H1 (cell line): Measurements from ENCODE around the gene NCAPG2. TPM values are rescaled to one million over a fixed set of nuclear protein-coding genes. Genes with fewer than 3 reads are reported as not detected.

Experiments
- CTCF ChIA-PET: fragments of 300-600 bp; sonication (Branson Sonifier 250); formaldehyde crosslinking; loops from one replicate; lab custom pipeline; 2021; ENCODE audit not compliant: partially characterized antibody; lab: Charles Lee
- POLR2A ChIA-PET: fragments of 300-600 bp; sonication (Branson Sonifier 250); formaldehyde crosslinking; loops from one replicate; lab custom pipeline; 2021; ENCODE audit warnings: inconsistent platforms; ENCODE audit not compliant: partially characterized antibody; lab: Charles Lee
- DNase-seq, 2 experiments: peaks; one replicate each; pipeline versions ENCODE4 v3.0.0 to v3.0.0-alpha.2; 2010 to 2022; ENCODE audit warnings: low spot score in 2 of 2, low read depth in 1 of 2, mixed read lengths in 1 of 2
- FAIRE-seq: peaks from 2 replicates; lab custom pipeline; 2011; peaks lifted over from hg19 to GRCh38; lab: Jason Lieb, UNC
- H2AFZ ChIP-seq: 2 replicates; pipeline ENCODE4 v1.8.1; 2012; ENCODE audit warnings: low read length, inconsistent platforms
- H2AK5ac ChIP-seq: 2 replicates; pipeline ENCODE4 v1.6.1; 2013; ENCODE audit warnings: low read depth, low read length
- H2BK120ac ChIP-seq: replicated peaks from 2 replicates; pipeline ENCODE3; 2013; ENCODE audit warnings: low read depth, low read length, inconsistent platforms
- H2BK12ac ChIP-seq: 2 replicates; pipeline ENCODE4 v1.6.1; 2013; ENCODE audit warnings: low read depth, low read length
- H2BK15ac ChIP-seq: 2 replicates; pipeline ENCODE4 v1.6.1; 2013; ENCODE audit warnings: low read length
- H2BK20ac ChIP-seq: 2 replicates; pipeline ENCODE4 v1.6.1; 2013; ENCODE audit warnings: low read length
- H2BK5ac ChIP-seq: 2 replicates; pipeline ENCODE4 v1.6.1; 2013; ENCODE audit warnings: low read depth, low read length
- H3K14ac ChIP-seq: 2 replicates; pipeline ENCODE4 v1.6.1; 2013; ENCODE audit warnings: inconsistent platforms; ENCODE audit not compliant: insufficient read length
- H3K18ac ChIP-seq: 2 replicates; pipeline ENCODE4 v1.6.1; 2013; ENCODE audit warnings: low read length; ENCODE audit errors: extremely low read depth
- H3K23ac ChIP-seq: 2 replicates; pipeline ENCODE4 v1.6.1; 2013; ENCODE audit warnings: inconsistent platforms; ENCODE audit not compliant: insufficient read length
- H3K23me2 ChIP-seq: 2 replicates; pipeline ENCODE4 v1.6.1; 2013; ENCODE audit warnings: low read depth, low read length
- H3K27ac ChIP-seq: 2 replicates; pipeline ENCODE4 v1.6.1; 2011; ENCODE audit warnings: low read depth, low read length, inconsistent platforms
- H3K27me3 ChIP-seq, 4 experiments: replicated peaks in 1 of 4; 1 replicate in 1 of 4; 2 replicates in 3 of 4; pipeline versions ENCODE4 v1.6.1 to v1.8.1; 2011 to 2013; ENCODE audit warnings: low read length in 3 of 4, mild to moderate bottlenecking in 3 of 4, inconsistent platforms in 2 of 4, mixed read lengths in 2 of 4, moderate library complexity in 1 of 4; ENCODE audit not compliant: control insufficient read depth in 3 of 4, insufficient read depth in 3 of 4; ENCODE audit errors: extremely low read depth in 1 of 4
- H3K36me3 ChIP-seq, 4 experiments: 2 replicates each; pipeline versions ENCODE4 v1.6.1 to v1.8.1; 2011 to 2013; ENCODE audit warnings: mild to moderate bottlenecking in 4 of 4, low read length in 3 of 4, moderate library complexity in 2 of 4, control low read depth in 1 of 4, inconsistent platforms in 1 of 4; ENCODE audit not compliant: insufficient read depth in 4 of 4, control insufficient read depth in 2 of 4
- H3K4ac ChIP-seq: replicated peaks from 2 replicates; pipeline ENCODE3; 2013; ENCODE audit warnings: low read length, low read depth, mixed read lengths, inconsistent platforms; ENCODE audit not compliant: insufficient read length
- H3K4me1 ChIP-seq, 4 experiments: replicated peaks in 1 of 4; 1 replicate in 1 of 4; 2 replicates in 3 of 4; pipeline versions ENCODE4 v1.6.1 to v1.8.1; 2011 to 2013; ENCODE audit warnings: low read length in 3 of 4, inconsistent platforms in 2 of 4, mixed read lengths in 1 of 4; ENCODE audit not compliant: insufficient read depth in 4 of 4, control insufficient read depth in 3 of 4
- H3K4me2 ChIP-seq, 2 experiments: 2 replicates each; pipeline versions ENCODE4 v1.6.1 to v1.8.1; 2011 to 2013; ENCODE audit warnings: low read depth in 2 of 2, low read length in 2 of 2, control low read depth in 1 of 2, inconsistent platforms in 1 of 2, mild to moderate bottlenecking in 1 of 2; ENCODE audit not compliant: insufficient read depth in 1 of 2
- H3K4me3 ChIP-seq, 4 experiments: fragments of 200-600, 300-600 bp in 1 of 4; sonication (generic), shearing (Covaris generic), sonication (Bioruptor Twin) in 1 of 4; 2 replicates each; pipeline versions ENCODE4 v1.5.1 to v1.8.1; 2011 to 2016; ENCODE audit warnings: low read length in 4 of 4, low read depth in 3 of 4, control low read depth in 2 of 4, inconsistent platforms in 2 of 4, mild to moderate bottlenecking in 2 of 4, mixed read lengths in 1 of 4, moderate library complexity in 1 of 4; ENCODE audit not compliant: insufficient read depth in 2 of 4; ENCODE audit errors: extremely low read depth in 1 of 4
- H3K56ac ChIP-seq: replicated peaks from 2 replicates; pipeline ENCODE3; 2013; ENCODE audit warnings: low read depth, mild to moderate bottlenecking, mixed read lengths, low read length, inconsistent platforms; ENCODE audit not compliant: insufficient read length
- H3K79me1 ChIP-seq: 2 replicates; pipeline ENCODE4 v1.6.1; 2013; ENCODE audit warnings: low read depth, low read length, control low read depth
- H3K79me2 ChIP-seq, 2 experiments: 2 replicates each; pipeline versions ENCODE4 v1.6.1 to v1.8.1; 2012 to 2013; ENCODE audit warnings: low read length in 2 of 2, mild to moderate bottlenecking in 2 of 2, inconsistent platforms in 1 of 2; ENCODE audit not compliant: insufficient read depth in 2 of 2, control insufficient read depth in 1 of 2
- H3K9ac ChIP-seq, 4 experiments: replicated peaks in 1 of 4; 1 replicate in 1 of 4; 2 replicates in 3 of 4; pipeline versions ENCODE4 v1.6.1 to v1.8.1; 2011 to 2013; ENCODE audit warnings: low read depth in 3 of 4, low read length in 3 of 4, control low read depth in 2 of 4, mild to moderate bottlenecking in 2 of 4, moderate library complexity in 2 of 4, inconsistent platforms in 1 of 4; ENCODE audit errors: extremely low read depth in 1 of 4
- H3K9me3 ChIP-seq, 2 experiments: 2 replicates each; pipeline versions ENCODE4 v1.6.1 to v1.8.1; 2012 to 2013; ENCODE audit warnings: mild to moderate bottlenecking in 2 of 2, moderate library complexity in 2 of 2, control low read depth in 1 of 2, inconsistent platforms in 1 of 2, low read depth in 1 of 2, low read length in 1 of 2, mixed read lengths in 1 of 2; ENCODE audit not compliant: insufficient read depth in 2 of 2
- H4K20me1 ChIP-seq, 2 experiments: replicated peaks in 1 of 2; 2 replicates each; pipeline versions ENCODE3 to v1.8.1; 2011 to 2013; ENCODE audit warnings: inconsistent platforms in 2 of 2, low read length in 2 of 2, mild to moderate bottlenecking in 1 of 2; ENCODE audit not compliant: insufficient read depth in 2 of 2, control insufficient read depth in 1 of 2
- H4K5ac ChIP-seq: 2 replicates; pipeline ENCODE4 v1.6.1; 2013; ENCODE audit warnings: low read length, low read depth, mixed read lengths, inconsistent platforms; ENCODE audit not compliant: insufficient read length
- H4K8ac ChIP-seq: 2 replicates; pipeline ENCODE4 v1.8.0; 2013; ENCODE audit warnings: mild to moderate bottlenecking, moderate library complexity, low read length, inconsistent platforms; ENCODE audit not compliant: insufficient read depth; ENCODE audit errors: extremely low read depth
- H4K91ac ChIP-seq: replicated peaks from 2 replicates; pipeline ENCODE3; 2013; ENCODE audit warnings: low read length, mixed read lengths, inconsistent platforms; ENCODE audit not compliant: insufficient read length
- ASH2L ChIP-seq: fragments of 200-600, 300-600 bp; sonication (generic); IDR thresholded peaks from one replicate; pipeline ENCODE4 v1.7.1; 2017; ENCODE audit warnings: low read length
- BRCA1 ChIP-seq: IDR thresholded peaks from 2 replicates; pipeline ENCODE4 v1.6.1; 2012; ENCODE audit warnings: low read depth, low read length, improper control_type of control experiment
- CEBPB ChIP-seq: IDR thresholded peaks from 2 replicates; pipeline ENCODE4 v1.6.1; 2012; ENCODE audit warnings: low read depth, low read length
- CHD2 ChIP-seq: IDR thresholded peaks from 2 replicates; pipeline ENCODE4 v1.6.1; 2012; ENCODE audit warnings: low read length, improper control_type of control experiment
- CTBP2 ChIP-seq: IDR thresholded peaks from 2 replicates; pipeline ENCODE4 v1.7.0; 2011; ENCODE audit warnings: borderline replicate concordance, mild to moderate bottlenecking, moderate library complexity, mixed read lengths, low read length; ENCODE audit not compliant: insufficient read depth, insufficient read length
- EP300 ChIP-seq, 2 experiments: IDR thresholded peaks; 1 replicate in 1 of 2; 2 replicates in 1 of 2; pipeline ENCODE4 v1.6.1; 2011 to 2012; ENCODE audit warnings: low read depth in 2 of 2, low read length in 2 of 2, mild to moderate bottlenecking in 2 of 2, borderline replicate concordance in 1 of 2, inconsistent platforms in 1 of 2, moderate library complexity in 1 of 2
- NRF1 ChIP-seq: IDR thresholded peaks from 2 replicates; pipeline ENCODE4 v1.6.1; 2011; ENCODE audit warnings: mild to moderate bottlenecking, low read depth, low read length, improper control_type of control experiment
- PHF8 ChIP-seq: fragments of 200-600 bp; sonication (generic); conservative IDR thresholded peaks from 2 replicates; pipeline ENCODE4 v1.7.1; 2012; ENCODE audit warnings: low read depth, mild to moderate bottlenecking, inconsistent platforms, low read length, moderate library complexity
- POLR2AphosphoS5 ChIP-seq: IDR thresholded peaks from 2 replicates; pipeline ENCODE4 v1.6.1; 2011; ENCODE audit warnings: low read depth, low read length
- RXRA ChIP-seq: IDR thresholded peaks from 2 replicates; pipeline ENCODE4 v1.6.1; 2011; ENCODE audit warnings: low read depth, mild to moderate bottlenecking, low read length, moderate library complexity; ENCODE audit not compliant: insufficient read depth
- TCF12 ChIP-seq: IDR thresholded peaks from 2 replicates; pipeline ENCODE4 v1.6.1; 2011; ENCODE audit warnings: low read depth, mild to moderate bottlenecking, low read length
- YY1 ChIP-seq: IDR thresholded peaks from 2 replicates; pipeline ENCODE4 v1.6.1; 2011; ENCODE audit warnings: low read depth, mild to moderate bottlenecking, low read length
- WGBS, 2 experiments: shearing (Covaris generic) in 1 of 2; methylation state at CpG; one replicate each; pipeline versions ENCODE4 v1.1.6 to v1.1.7; 2013 to 2015; ENCODE audit warnings: low lambda C conversion rate in 2 of 2, mixed read lengths in 2 of 2, inconsistent platforms in 1 of 2, low coverage in 1 of 2, missing lambda C conversion rate in 1 of 2; ENCODE audit not compliant: insufficient replicate concordance in 2 of 2, insufficient coverage in 1 of 2, insufficient read length in 1 of 2; ENCODE audit errors: extremely low coverage in 1 of 2, missing lambda C conversion rate in 1 of 2; 5-methylcytosine and 5-hydroxymethylcytosine counted together
- polyA plus RNA-seq, 7 experiments: library from polyadenylated mRNA; depleted of rRNA in 3 of 7; stranded (reverse) in 5 of 7; unstranded in 2 of 7; fragments of >200 nt in 5 of 7; fragments of 200-250 nt in 2 of 7; gene quantifications; 1 replicate in 5 of 7; 2 replicates in 1 of 7; 4 replicates in 1 of 7; pipeline versions ENCODE4 v1.2.1 to v1.2.3, GENCODE V29; 2011 to 2013; ENCODE audit warnings: missing spikeins in 2 of 7, mixed read lengths in 2 of 7
- total RNA-seq: library from RNA; stranded (reverse); fragmentation: NEBNext Ultra II Directional; extraction: Animal tissue kit (Norgen Biotek cat#: 25700); gene quantifications from 2 replicates; pipeline ENCODE4 v1.2.1, GENCODE V29; 2021
- TF ChIP-seq, protein P1 (sequence below): IDR thresholded peaks from 2 replicates; pipeline ENCODE4 v1.6.1; 2012; ENCODE audit warnings: low read length, inconsistent platforms

Gene NCAPG2
- total and polyA plus RNA-seq, 2 of the 8 experiments (the other 6 are each of a cell fraction or from before 2014, with no cell fraction given): 49.9 to 119 TPM

DNA sequence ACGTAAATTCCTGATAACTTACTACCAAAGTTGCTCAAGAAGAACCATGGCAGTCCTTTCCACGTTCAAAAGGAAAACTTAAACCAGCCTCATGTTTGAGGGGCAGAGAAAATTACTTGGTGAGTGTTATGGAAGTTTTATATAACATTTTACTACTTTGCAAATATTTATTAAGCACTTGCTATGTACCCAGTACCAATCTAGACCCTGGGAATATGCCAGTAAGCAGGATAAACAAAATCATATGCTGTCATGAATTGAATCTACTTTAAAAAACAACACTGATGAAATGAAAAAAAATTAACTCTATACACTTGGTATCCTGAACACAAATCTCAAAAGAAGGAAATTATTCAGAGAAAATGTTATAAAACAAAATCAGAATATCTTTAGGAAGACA, 46.1 kb downstream of the NCAPG2 start:
- Histone ChIP-seq H4K8ac (no peak overlapping the region), H3K18ac (no peak overlapping the region), H3K27me3 (no peaks in the 10 kb centered on the region), H3K9ac (no peak overlapping the region), H4K20me1 (peaks cover 5 to 6% of the 10 kb centered on the region in 2 experiments), H3K27ac (no peak overlapping the region), H3K4me2 (no peak overlapping the region), H3K36me3 (peaks cover 33 to 78% (median 58%) of the 10 kb centered on the region in 4 experiments), H3K56ac (no peak overlapping the region), H3K79me2 (no peaks in the 10 kb centered on the region), H3K4ac (no peak overlapping the region), H4K91ac (no peak overlapping the region), H4K5ac (no peak overlapping the region), H2BK12ac (no peak overlapping the region), H3K4me1 (no peaks in the 10 kb centered on the region), H3K79me1 (no peaks in the 10 kb centered on the region), H3K9me3 (no peaks in the 10 kb centered on the region), H2AFZ (no peak overlapping the region), H3K4me3 (no peak overlapping the region), H2BK20ac (no peak overlapping the region), H2BK5ac (no peak overlapping the region), H3K14ac (no peak overlapping the region)
- WGBS, 2 experiments: 85% methylated on average over 2 of the region's 2 CpGs; no CpG with 5 or more reads in 1 of the 2 experiments
- DNase-seq (no peak), FAIRE-seq (no peak)
- CTCF ChIA-PET: no interaction called here
- TF ChIP-seq EP300 (IDR thresholded peaks at IDR 0.05; ENCODE audit: borderline replicate concordance in 1 of 2, low read depth in 2 of 2, low read length in 2 of 2): no peak
- TF ChIP-seq PHF8: no peak
- no peak for TF ChIP-seq RXRA
- TF ChIP-seq CEBPB: no peak
- no peak for TF ChIP-seq TCF12
- no peak for TF ChIP-seq NRF1
- TF ChIP-seq, protein P1, sequence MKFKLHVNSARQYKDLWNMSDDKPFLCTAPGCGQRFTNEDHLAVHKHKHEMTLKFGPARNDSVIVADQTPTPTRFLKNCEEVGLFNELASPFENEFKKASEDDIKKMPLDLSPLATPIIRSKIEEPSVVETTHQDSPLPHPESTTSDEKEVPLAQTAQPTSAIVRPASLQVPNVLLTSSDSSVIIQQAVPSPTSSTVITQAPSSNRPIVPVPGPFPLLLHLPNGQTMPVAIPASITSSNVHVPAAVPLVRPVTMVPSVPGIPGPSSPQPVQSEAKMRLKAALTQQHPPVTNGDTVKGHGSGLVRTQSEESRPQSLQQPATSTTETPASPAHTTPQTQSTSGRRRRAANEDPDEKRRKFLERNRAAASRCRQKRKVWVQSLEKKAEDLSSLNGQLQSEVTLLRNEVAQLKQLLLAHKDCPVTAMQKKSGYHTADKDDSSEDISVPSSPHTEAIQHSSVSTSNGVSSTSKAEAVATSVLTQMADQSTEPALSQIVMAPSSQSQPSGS: no peak
- TF ChIP-seq CTBP2: no peak
- no peak for TF ChIP-seq CHD2
- no peak for TF ChIP-seq ASH2L
- TF ChIP-seq YY1: no peak
- no peak for TF ChIP-seq POLR2AphosphoS5
- TF ChIP-seq BRCA1: no peak
- TF ChIP-seq, all 59 proteins: peak for 0
- H2AK5ac ChIP-seq: no peak overlapping the region
- H2BK15ac ChIP-seq: no peak overlapping the region
- POLR2A ChIA-PET: interaction anchor here (1.8 kb wide), 1 partner anchor 11 kb away, joined by 4 read pairs; no protein-coding TSS in a partner anchor
- H2BK120ac ChIP-seq: no peak overlapping the region
- H3K23me2 ChIP-seq: no peaks in the 10 kb centered on the region
- no peak overlapping the region for H3K23ac ChIP-seq
